NCI-H1105 treated with DMSO at 0.1 percent for 48 hours (cell line): Measurements from ENCODE around the gene GJD2.

Experiments
- DNase-seq: peaks from one replicate; lab custom pipeline; 2025; lab: John Stamatoyannopoulos, UW

The GJD2 gene

DNA sequence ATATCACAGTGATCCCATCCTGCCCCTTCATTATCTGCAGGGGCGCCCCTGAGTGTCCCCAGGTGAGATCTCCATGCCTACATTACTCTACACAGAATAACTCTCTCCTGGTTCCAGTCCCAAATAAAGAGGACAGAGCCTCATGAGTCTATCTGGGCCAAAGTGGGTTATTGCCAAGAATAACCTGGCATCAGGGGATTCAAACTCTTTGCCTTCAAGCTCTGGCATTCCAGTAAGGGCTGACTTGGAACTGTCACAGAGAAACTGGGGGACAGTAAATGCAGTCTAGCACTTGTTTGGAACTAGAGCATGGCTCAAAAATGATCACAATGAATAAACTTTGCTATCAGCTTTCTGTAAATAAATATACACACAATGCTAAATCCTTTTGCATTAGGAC is 30.3 kb downstream of the GJD2 start:
- DNase-seq: no peak

DNA sequence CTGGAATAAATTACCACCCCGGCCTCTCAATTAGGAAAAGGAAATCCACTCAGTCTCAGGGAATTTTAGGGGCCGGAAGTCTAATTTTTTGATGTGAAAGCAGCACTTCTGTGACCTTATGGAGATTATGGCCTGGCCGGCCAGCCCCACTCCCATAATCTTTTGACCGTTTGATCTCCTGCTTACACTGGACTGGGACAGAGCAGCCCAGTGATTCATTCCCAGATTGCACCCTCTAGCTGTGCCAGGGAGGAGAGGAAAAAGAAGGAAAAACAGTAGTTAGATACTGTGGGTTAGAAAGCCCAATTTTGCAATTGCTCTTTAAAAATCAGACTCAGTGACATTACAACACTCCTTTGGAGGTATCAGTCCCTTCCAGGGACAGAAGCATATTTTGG is 32.4 kb downstream of the GJD2 start:
- no peak for DNase-seq

DNA sequence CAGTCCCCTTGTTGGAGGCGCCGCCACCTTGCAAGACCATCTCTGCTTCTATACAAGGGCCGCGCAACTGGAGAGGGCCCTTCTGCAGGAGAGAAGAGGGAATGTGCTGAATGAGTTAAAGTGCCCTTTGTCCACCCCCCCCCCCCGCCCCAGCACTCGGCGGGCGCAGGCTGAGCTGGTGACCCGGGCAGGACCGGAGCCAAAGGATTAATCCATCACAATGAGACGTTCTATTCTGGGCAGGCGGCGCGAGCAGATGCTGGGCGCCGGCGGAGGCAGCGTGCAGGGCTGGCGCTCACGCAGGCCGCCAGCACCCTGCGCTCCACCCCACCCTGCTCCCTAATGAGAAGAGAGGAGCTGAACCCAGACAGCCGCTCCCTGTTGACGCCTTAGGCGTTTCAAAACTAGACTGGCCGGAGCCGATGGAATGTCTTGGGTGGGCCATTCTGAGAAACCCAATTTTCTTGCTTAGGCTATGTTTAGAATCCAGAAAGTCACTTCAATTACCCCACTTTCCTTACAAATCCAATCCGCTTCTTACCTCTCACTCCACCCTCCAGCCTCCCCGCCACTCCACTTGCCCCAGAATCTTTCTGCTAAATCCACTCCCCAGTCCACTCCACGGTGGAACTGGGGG is 32.9 kb downstream of the GJD2 start:
- DNase-seq: peak; percentile 65

DNA sequence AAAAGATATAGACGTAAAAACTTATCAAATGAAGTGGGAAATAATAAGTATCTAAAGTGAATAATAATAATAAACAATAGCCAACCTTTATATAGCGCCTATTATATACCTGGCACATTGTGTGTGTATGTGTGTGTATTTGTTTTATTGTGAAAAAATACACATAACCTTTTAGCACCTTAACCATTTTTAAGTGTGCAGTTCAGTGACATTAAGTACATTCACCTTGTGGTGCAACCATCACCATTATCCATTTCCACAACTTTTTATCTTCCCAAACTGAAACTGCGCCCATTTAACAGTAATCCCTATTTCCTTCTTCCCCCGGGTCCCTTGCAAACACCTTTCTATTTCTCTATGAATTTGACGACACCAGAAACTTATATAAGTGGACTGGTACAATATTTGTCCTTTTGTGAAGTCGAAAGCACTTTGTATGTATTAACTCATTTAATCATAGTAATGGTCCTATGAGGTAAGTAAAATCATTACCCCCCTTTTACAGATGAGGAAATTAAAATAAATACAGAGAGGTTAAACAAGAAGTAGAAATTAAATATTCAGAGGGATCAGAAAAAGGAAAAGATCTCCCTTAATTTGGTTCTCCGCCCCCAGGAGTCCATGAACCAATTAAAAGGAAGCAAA is 33.5 kb downstream of the GJD2 start:
- no peak for DNase-seq

DNA sequence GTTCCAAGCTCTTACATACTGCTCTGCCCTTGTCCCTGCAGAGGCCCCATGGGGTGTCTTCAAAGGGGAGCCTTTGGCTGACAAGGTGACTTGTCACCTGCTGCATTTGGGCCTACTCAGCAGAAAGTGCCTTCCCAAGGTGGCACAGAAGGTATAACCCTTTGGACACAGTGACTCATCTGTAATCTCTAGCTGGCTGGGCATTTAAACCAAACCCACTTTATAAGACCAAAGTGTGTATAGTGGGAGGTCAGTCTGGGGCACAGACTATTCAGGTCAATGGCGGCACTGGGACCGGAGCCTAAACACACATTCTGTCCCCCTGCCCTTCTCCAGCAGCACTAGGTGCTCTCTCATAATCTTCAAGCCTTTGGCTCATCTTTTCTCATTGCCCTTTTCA is 35.1 kb downstream of the GJD2 start:
- DNase-seq: no peak

DNA sequence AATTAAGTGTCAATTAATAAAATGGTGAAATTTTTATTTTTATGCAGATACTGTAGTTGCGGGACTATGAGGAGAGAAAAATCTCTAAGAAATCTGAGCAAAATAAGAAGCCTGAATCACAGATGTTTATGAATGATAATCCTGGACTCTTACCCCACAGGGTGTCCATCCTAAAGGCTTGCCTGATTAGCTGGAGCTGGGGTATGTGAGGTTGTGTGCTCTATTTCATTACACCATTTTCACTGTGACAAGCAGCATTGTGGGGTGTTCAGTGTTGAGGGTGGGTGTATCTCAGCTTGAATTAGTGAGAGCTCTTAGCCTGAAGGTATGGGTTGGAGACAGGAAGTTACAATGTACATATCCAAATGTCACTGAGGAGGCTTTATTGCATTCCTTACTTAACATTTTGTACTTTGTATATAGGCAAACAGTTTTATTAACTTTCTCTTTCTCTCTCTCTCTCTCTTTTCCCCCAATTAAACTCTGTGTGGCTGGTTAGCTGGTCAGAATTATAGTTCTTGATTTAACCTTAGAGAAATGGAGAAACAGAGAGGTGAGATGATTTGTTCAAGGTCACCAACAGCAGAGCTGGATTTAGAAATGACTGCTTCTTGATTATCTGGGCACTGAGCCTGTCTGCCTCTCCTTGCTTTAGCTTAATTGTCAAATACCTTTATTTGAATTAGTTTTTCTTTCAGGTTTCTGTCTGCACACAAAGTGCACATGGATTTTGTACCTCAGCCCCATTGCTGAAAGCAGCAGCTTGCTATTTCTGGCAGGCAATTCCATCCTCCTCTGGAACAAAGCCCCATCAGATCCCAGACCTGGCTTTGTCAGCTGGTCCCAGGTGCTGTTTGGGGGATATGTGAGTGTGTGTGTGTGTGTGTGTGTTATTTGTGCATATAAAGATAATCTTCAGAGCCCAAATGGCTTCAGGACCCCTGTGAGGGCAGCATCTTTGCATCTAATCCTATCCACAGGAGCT is 35.8 kb downstream of the GJD2 start:
- no peak for DNase-seq

DNA sequence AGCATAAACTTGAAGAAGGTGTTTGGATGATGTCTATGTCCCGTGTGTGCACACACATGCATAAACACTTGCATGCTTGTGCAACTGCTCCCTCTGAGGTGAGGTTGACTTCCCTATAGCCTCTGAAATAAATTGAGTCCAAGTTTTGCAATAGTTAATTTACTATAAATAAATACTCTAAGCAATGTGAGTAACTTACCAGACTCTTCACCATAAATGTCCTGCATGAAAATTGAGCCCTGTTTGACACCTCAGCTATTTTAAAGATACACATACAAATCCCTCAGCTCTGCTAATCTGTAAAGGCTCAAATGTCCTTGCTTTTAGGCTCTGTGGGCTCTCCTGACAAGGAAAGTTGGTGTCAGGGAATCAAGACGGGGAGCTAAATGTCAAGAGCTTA is 37.1 kb downstream of the GJD2 start:
- no peak for DNase-seq

DNA sequence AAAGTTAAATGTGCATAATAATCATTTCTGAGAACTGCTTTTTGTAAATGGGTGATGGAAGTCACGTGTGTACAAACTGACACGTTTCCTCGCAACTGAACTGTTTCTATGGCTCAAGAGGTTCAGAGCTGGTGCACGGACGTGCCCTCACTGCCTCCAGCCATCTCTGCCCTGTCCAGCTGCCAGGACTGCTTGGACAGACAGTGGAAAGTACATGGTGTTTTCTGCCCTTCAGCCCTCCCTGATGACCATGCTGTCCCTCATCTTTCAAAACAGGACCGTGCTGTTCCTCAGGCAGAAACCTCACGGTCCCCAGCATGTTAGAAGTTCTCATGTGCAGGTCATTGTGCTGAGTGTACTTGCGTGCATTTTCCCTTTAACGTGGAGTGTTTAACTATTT is 38.7 kb downstream of the GJD2 start:
- DNase-seq: no peak

DNA sequence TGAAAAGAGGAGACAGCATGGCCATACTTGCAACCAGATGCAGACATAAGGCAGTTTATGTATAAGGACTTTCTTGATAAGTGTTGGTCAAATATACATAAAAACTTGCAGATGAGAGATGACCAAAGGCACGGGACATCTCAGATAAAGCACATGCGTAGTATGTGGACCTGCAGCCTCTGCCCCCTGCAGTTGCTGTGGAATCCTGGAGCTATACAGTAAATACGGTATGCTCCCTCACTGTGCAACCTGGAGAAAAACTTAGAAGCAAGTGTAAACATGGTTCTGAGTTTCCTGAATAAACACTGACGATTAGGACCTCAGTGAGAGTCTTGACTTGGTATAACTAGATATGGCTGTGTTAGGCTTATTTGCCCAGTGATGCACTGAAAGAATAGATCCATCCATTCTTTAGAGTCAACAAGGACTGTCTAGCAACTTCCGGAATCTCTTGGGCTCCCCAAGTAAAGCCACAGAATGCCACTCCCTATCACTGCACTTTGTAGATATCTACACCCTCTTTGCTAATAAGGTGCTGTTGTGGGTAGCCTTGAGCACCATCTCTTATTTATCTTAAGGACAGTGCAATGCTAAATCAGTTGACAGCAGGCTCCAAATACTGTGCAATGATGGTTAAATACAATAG is 40.2 kb downstream of the GJD2 start:
- DNase-seq: no peak

DNA sequence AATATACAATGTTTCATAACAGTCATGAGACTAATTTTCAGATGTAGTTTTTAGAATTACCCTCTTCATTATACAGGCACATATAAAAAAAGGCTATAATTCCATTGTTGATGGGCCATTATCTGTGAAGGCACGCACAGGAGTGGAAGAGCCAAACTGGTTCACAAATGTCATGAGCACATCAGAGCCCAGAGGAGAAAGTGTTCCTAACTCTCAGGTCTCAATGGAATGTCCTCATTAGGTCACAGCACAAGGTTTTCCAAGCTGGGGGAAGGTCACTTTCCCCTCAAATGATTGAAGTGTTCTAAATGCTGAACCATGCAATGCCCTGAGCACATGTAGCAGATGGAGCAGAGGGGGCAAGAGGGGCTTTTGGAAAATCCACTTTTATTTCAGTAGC is 41.2 kb downstream of the GJD2 start:
- no peak for DNase-seq

DNA sequence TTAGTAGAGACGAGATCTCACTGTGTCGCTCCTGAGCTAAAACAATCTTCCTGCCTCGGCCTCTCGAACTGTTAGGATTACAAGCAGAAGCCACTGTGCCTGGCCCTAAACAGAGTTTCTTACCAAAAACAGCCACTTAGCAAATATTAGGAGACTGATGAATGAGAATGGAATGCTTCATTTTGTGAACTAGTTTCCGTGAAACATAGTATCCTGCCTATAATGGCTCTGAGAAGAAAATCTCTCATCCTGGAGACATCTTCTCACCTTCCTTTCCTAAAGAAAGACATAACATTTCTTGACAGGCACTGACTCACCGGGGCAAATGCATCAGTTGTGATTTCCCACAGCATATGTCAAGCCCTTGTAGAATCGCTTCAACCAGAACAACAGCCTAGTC is 44.9 kb downstream of the GJD2 start:
- no peak for DNase-seq

DNA sequence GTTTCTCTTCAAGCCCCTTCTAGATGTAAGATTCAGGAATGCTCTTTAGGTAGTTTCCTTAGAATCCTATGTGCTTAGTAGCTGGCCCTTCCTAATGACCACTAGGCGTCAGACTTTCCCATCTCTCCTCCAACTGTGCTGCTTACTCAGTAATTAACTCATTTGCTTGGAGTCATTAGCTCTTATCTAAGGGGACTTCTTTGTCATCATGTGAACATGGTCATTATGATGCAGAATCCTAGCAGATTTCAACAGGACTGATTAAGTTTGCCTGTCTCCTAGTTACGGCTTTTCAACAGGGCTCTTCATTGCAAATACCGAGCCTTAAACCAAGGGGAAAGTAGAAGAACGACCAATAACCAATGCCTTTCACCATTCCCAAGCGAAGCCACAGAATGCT is 46.4 kb downstream of the GJD2 start:
- DNase-seq: peak; percentile 50

DNA sequence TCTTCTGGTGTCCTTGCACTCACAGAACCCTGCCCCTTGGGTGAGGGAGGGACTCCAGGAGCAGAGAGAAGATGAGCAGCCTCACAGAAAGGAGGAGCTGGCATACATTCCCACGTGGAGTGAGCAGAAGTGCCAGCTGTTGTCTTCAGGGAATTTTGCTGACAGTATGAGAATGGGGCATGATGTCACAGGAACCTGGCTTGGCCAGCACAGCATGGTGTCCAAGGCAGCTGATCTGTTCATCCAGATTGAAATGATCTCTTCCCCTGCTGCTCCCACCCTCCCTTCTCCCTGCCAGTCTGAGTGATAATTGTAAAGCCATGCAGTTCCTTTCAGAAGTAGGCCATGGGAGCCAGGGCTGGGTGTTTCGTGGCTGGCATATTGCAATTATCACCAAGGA is 53.3 kb downstream of the GJD2 start:
- no peak for DNase-seq
